Muscle of back (tissue), 11 donors: ENCODE data around the gene ZFYVE27. TPM values are rescaled to one million over a fixed set of nuclear protein-coding genes. Genes with fewer than 3 reads are reported as not detected.

Experiments used
- DNase-seq, 3 donors: peaks; one replicate each; pipeline versions ENCODE4 v3.0.0 to v3.0.0-alpha.2; 2013
- polyA plus RNA-seq, 10 donors: library from polyadenylated mRNA; unstranded; fragments of 120-200 nt; gene quantifications; one replicate each; pipeline ENCODE4 v1.2.1, GENCODE V29; 2013; ENCODE audit not compliant: insufficient read length in 10 of 10

ZFYVE27 gene
- polyA plus RNA-seq, 10 donors = 8.6 to 19.1 (median 11.2) TPM

DNA sequence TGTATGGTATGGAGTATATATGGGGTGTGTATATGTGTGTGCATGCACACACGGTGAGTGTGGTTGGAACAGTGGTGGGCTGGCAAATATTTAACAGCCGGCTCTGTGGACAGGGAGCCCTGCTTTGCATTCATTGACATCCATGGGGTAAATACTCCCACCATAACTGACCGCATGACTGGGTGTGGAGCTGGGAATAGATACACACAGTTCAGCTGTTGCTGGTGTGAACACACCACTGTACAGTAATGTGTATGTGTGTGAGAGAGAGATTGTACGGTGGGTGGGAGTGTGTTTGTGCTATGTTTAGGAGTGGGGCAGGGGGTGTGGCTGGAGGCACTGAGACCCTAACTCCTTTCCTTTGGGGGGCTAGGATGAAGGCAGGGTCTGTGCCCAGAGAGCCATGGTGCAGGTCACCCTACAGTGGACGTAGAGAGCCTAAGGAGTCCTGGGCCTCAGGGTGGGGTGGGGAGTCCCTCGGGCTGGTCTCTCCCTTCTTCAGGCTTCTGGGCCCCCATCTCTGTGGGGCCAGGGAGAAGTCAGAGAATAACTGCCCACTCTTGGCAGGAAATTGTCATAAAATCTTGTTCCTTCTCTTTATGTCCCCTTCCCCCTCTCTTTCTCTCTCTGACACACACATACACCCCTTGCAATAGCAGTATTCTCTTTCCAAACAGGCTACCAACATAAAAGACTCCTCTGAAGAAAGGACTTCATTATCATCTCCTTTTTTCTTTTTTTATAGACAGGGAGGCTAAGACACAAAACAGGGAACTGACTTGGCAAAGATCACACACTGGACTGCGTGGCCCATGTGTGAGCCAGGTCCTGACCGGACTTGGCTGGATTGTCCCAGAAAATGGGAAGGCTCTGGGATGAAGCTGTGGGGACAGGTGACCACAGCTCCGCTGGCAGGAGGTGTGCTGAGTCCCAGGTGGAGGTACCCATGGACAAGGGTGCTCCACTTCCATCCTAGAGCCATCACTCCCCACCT is 31.7 kb downstream of the ZFYVE27 start:
- no peak for DNase-seq

DNA sequence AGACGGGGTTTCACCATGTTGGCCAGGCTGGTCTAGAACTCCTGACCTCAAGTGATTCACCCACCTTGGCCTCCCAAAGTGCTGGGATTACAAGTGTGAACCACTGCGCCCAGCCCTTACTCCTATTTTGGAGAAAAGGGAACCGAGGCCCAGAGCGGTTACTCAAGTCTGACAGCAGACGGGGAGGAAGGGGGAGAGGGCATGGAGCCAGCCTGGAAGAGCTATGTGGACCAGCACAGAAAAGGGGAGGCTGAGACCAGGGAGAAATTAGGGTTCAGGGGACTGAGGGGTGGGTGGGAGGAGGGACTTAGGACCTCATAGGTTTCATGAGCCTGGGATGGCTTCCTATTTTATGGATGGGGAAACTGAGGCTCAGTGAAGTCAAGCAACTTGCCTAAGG is 33.3 kb downstream of the ZFYVE27 start:
- DNase-seq = no peak

DNA sequence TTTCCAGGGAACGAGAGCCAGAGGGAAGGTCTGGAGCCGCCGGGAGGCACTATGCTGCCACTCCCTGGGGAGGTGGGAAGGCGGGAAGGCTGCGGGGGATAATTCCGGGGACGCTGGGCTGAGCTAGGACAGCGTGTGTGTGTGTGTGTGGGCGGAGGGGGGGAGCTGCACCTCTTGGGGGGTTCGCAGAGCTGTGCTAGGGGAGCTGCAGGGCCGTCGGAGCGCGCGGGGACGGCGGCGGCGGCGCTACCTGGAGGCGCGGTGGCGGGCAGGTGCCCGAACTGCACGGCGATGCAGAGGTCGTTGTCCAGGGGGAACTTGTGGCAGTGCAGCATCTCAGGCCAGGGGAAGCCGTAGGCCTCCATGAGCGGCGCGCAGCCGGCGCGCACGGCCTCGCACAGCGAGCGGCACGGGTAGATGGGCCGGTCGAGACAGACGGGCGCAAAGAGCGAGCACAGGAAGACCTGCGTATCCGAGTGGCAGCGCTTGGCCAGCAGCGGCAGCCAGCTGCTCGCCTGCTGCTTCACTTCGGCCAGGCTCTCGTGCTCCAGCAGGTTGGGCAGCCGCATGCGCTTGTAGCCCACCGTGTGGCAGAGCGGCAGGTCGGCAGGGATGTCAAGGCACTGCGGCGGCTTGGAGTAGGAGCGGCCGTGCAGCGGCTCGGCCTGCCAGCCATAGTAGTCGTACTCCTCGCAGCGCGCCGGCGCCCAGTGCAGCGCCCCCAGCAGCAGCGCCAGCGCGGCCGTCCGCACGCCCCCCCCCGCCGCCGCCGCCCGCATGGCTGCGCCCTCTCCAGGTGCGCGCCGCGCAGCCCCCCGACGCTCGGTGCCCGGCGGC is 34.3 kb downstream of the ZFYVE27 start:
- DNase-seq = peak in 1 of 3 donors; percentile 39

DNA sequence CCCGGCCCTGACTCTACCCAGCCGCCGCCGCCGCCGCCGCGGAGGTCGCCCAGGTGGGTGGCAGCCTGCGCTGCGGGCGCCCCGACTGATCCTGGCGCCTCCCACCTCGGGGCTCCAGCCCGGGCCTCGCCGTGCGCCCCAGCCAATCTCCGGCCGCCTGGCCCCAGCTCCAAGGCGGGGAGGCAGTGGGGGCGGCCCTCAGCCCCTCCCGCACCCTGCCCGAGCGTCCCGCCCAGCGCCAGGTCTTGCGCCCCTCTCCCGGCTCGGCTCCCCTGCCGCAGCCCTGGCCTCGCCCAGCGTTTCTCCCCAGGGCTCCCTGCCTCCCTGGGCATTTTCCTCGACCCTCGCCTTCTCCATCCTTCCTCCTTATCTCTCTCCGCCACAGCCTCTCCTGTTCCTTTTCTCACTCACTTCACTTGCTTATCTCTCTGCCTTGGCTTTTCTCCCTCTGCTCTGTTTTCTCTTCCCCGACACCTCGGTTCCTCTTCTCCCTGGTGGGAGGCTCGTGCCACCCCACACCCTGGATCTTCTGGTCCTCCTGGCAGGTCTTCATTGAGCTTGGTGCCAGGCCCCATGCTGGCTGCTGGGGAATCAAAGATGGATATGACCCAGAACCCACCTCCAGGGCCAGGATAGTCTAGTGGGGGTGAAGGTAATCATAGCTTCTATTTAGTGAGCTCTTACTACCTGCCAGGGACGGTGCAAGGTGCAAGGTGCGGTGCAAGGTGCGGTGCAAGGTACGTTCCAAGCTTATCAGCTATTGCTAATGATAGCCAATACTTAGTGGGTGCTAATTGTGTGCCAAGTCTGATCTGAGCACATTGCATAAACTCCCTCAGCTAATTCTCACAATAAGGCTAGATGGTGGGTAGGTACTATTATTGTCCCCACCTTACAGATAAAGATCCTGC is 35.2 kb downstream of the ZFYVE27 start, which contains the start of gene SFRP5:
SFRP5 (minus strand) TSS at position 87 of the 911 bp plus-strand sequence. CDS start 166 bp downstream, outside the sequence.
- no peak for DNase-seq

DNA sequence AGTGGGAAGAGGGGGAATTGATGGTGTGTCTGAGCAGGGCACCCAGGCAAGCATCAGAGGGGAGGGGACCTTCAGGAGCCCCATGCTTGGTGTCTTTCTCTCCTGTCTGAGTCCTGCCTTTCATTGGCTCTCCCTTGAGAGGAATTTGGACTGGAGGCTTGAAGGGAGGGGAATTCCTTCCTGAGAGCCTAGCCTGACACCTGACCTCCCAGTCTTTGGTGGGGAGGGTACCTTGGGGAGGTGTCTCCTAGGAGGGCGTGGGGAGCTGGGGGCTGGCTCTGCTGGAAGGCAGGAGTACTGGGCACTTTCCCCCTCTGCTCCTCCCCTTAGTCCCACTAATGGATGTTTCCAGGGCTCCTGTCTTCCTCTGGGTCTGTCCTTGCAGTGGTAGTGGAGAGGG is 36.2 kb downstream of the ZFYVE27 start:
- DNase-seq = no peak

DNA sequence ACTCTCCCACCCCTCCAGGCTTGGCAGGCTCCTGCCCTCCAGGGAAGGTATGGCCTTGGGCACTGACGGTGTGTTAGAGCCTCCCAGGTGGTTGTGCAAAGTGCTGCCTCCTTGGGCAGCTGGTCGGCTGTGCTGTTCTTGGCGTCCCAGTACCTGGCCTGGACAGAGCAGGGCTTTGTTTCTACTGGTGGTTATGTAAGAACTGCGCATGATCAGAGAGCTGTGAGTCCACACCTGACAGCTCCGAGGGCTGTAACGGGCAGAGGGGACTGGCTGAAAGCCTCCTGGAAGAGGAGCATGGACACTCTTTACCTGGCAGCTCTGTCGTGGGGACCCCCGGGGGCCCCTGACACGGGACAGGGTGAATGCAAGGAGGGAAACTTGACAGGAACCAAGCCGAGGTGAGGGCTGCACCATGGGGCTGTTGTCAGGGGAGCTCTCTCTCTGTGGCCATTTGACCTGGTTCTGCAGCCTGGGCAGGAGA is 37.9 kb downstream of the ZFYVE27 start:
- no peak for DNase-seq

DNA sequence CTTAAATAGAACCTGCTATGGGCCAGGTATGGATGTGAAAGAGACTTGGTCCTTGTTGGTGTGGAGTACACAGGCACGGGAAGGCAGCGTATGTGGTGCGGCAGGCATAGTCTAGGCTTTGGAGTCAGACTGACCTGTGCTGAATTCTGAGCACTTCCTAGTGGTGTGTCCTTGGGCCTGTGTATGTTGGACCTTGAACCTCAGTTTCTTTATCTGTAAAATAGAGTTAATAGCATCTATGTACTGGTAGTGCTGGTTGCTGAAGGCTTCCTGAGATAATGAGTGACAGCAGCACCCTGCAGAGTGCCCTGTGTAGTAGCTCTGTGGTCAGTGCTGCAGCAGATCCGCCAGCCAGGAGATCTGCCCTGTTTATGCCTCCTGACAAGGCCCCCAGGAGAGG is 40.2 kb downstream of the ZFYVE27 start:
- DNase-seq = no peak

DNA sequence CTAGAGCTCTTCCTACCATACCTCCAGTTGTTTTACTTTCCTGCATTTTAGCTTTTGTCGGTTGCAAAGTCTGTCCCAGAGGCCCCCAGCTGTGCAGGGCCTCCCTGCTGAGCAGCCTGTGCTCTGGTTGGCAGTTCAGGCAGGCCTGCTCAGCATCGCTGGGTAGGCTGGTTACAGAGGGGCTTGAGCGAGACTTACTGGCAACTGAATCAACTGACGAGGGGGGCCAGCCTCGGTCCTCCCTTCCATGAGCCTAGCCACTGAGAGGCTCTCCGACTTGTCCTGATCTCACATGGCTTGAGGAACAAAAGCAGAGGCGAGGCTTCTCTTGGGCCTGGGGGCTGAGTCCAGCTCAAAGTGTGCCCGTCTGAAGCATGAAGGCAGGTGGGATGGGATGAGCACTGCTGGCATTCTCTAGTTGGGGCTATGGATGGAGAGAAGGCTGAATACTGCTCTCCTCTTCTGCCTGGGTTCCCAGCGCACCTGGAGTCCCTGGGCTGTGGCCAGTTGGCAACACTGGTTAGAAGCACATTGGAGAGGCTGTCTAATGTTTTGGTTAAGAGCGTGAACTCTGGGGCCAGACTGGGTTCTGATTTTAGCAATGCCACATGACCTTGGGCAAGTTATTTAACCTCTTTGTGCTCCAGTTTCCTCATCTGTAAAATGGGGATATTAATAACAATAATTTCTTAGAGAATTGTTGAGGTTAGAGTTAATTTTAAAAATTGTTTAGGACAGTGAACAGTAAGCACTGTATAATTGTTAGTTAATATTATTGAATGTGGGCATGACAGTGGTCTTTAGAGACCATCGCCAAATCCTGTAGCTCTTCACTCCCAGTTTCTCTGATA is 41.7 kb downstream of the ZFYVE27 start:
- no peak for DNase-seq

DNA sequence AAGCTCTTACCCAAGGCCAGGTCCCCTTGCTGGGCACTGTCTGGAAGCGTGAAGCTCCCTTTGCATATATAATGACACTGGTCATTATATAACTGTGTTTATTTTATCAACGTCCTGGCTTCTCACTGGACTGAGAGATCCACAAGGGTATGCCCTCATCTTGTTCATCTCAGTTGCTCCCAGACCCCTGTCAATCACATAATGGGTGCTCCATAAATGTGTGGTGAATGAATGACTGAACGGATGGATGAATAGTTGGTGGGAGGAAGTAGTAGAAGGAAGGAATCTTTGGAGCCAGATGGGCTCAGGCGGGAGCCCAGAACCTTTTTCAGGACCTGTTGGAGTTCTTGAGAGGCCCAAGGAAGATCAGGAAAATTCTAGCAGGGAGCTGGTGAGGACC is 42.6 kb downstream of the ZFYVE27 start:
- no peak for DNase-seq

DNA sequence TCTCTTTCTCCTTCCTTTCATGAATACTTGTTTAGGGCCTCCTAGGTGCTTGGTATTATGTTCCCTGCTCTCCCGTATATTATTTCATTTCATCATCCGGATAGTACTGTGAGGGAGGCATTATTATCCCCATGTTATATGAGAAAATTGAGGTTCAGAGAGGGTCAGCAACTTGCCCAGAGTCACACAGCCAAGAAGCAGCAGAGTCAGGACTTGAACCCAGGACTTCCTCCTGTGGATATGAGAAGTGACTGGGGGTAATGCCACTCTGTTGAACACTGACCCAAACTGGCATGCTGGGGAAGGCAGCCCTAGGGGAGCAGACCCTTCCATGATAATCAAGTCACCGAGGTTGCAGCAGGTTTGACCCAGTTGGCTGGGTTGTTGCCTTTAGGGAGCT is 43.0 kb downstream of the ZFYVE27 start:
- no peak for DNase-seq

DNA sequence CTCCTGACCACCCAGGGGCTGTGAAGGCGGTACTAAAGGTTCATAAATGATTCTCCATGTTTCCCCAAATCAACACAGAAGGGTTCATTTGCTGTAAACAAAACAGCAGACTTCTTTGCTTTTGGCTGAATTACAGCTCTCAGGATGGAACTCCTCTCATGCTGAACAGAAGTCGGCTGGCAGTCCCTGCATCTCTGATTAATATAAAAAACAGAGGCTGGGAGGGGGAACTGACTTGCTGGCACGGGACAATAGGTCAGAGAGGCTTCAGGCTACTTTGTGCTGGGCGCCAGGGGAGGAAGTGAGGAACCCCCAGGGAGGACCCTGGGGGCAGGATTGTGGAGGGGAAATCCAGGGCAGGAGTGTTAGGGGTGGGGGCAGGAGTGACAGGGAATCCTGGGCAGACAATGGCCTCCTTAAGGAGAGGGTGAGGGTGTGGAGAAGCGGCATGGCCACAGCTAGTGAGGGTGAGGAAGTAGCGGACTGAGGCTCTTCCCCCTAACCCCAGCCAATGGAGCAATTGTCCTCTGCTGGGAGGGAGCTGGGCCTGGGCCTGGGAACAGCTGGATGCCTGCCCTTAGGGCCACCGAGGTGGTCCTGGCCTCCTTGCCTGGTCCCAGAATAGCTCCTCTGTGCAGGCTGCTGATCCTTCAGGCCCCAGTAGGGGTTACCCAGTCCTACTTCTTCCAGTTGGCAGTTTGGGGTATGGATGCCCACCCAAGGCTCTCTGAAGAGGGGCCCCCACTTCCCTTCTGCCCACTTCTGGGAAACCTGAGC is 44.1 kb downstream of the ZFYVE27 start:
- peak in 1 of 3 donors; percentile 44 for DNase-seq

DNA sequence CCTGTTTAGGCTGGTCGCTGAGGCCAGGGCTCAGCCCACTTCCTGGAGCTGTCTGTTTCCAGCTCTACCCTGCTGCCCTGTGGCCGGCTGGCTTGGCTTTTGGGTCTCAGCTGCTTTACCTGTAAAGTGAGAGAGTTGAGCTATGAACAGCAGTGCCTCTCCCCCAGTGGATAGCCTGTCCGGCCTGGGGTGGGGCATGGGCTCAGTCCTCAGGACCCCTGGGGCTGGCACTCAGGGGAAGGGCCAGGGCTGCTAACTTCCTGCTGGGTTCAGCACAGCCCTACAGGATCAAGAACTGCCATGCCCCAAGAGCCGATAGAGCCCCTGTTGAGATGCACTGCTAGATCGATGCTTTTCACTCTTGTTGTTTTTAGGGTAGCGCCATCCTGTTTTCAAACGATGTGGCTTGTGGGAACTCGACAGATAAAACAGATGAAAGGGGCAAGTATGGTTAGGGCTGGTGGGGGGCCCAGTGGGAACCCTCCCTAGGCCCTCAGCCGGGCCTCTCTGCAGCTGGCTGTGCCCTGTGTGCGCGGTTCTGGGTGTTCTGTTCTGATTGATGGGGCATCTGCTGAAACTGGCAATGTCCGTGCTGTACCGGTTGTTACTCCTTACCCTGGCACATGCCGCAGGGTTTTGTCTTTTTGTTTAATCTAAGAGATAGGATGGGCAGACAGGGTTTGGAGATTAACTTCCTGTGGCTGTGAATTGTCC is 44.8 kb downstream of the ZFYVE27 start:
- no peak for DNase-seq

DNA sequence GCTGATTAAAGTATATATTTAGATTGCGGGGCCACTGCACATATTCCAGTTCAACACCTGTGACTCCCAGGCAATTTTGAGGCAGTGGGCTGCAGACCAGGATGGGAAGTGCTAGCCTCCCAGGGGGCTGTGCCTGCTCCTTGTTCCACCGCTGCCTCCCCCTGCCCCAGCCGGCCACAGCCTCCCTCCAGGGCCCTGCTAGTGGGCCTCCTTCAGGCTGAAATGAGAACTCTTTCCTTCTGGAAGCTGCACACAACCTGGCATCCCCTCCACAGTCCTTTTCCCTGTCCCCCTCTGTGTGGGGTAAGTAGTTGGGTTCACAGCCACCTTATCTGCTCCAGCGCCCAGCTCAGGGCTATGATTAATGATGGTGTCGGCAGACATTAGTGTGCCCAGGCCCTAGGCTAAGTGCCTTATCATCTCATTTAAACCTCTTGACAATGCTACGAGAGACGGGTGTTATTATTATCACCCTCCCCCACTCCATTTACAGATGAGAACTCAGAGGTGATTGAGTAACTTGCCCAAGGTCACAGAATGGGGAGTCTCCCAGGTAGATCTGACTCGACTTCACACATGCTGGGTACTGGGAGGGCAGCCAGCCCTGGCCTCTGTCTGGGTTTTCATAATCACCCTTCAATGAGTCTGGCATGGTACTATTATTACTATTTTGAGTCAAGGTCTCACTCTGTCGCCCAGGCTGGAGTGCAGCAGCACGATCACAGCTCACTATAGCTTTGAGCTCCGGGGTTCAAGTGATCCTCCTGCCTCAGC is 45.7 kb downstream of the ZFYVE27 start:
- no peak for DNase-seq

DNA sequence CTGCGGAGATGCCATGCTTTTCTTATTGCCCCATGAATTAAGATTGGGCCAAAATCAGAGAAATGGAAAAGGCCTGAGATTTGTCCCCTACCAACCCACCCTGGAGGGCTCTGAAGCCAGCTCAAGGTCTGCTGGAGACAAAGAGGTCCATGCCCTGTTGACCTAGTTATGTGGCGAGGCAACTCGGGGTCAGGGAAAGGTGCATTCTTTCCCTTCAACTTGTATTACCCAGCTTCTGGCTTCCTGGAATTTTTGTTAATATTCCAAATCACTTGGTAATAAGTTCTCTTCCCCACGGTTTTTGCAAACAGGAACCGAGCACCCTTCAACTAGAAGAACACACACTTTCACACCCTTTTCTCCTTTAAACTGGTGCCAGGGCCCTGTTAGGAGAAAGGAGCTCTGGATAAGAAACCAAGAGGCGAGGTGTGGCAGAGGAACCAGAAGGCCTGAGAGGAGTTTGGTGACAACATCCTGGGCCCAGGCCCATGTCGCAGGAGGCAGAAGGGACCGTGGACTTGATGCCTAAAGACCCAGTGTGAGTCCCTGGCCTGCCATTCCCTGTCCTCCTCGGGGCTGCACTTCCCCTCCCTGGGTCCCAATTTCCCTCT is 47.4 kb downstream of the ZFYVE27 start:
- DNase-seq = no peak

DNA sequence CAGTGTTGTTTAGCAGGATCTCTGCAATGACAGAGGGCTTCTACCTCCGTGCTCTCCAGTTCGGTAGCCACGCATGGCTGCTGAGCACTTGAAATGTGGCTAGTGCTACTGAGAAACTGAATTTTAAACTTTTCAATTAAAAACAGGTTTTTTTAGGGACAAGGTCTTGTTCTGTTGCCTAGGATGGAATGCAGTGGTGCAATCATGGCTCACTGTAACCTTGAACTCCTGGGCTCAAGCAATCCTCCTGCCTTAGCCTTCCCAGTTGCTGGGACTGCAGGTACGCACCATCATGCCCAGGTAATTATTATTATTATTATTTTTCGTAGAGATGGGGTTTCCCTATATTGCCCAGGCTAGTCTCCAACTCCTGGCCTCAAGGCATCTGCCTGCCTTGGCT is 48.3 kb downstream of the ZFYVE27 start:
- DNase-seq = no peak

DNA sequence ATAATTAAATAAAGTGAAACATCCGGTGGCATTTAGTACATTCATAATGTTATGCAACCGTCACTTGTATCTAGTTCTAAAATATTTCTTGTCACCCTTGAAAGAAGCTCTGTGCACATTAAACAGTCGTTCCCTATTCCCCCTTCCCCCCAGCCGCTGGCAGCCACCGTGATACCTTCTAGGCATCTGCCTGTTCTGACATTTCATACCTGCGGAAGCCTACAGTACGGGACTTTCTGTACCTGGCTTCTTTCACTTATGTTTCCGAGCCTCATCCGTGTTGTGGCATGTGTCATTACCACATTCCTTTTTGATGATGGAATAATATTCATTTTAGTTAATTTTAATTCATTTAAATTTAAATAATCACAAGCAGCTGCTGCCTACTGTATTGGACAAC is 48.8 kb downstream of the ZFYVE27 start:
- no peak for DNase-seq
